Superior temporal gyrus (tissue), 1 donor: ENCODE results near the gene NELFA.
"Not testable (repeated sequence)": the region's sequence is repeated elsewhere in the genome, so short reads cannot be mapped to it uniquely, and the experiment has no call there.

Experiments
- DNase-seq: peaks from one replicate; pipeline ENCODE4 v3.0.0-alpha.2; 2016; ENCODE audit errors: extremely low spot score

Gene NELFA

DNA sequence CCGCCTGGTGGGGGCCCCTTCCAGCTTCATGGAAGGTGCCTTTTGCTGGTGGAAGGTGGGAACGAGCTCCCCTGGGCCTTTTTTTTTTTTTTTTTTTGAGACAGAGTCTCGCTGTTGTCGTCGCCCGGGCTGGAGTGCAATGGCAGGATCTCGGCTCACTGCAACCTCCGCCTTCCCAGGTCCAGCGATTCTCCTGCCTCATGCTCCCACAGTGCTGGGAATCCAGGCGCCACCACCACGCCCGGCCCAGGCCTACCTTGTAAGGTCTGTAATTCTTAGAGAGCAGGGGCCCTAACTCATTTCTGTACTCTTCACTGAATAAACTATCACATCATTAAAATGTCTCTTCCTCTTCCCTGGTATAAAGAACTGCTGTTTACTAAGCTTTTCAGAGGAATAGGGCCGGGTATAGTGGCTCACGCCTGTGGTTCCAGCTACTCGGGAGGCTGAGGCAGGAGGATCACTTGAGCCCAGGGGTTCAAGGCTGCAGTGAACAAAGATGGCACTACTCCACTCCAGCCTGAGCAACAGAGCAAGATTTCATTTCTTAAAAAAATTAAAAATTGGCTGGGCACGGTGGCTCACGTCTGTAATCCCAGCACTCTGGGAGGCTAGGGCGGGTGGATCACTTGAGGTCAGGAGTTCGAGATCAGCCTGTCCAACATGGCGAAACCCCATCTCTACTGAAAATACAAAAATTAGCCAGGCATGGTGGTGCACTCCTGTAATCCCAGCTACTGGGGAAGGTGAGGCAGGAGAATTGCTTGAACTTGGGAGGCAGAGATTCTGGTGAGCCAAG, 14.9 kb downstream of the NELFA start:
- not testable (repeated sequence) for DNase-seq

DNA sequence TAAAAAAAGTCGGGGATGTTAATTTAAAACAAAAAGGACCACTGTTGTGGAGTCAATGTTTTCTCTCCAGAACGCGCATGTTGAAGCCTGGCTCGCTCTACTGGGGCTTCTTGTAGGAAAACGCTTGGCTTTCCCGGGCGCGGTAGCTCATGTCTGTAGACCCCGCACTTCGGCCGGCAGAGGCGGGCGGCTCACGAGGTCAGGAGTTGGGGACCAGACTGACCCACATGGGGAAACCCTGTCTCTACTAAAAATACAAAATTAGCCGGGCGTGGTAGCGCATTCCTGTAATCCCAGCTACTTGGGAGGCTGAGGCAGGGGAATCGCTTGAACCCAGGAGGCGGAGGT, 15.6 kb downstream of the NELFA start:
- DNase-seq: no peak

DNA sequence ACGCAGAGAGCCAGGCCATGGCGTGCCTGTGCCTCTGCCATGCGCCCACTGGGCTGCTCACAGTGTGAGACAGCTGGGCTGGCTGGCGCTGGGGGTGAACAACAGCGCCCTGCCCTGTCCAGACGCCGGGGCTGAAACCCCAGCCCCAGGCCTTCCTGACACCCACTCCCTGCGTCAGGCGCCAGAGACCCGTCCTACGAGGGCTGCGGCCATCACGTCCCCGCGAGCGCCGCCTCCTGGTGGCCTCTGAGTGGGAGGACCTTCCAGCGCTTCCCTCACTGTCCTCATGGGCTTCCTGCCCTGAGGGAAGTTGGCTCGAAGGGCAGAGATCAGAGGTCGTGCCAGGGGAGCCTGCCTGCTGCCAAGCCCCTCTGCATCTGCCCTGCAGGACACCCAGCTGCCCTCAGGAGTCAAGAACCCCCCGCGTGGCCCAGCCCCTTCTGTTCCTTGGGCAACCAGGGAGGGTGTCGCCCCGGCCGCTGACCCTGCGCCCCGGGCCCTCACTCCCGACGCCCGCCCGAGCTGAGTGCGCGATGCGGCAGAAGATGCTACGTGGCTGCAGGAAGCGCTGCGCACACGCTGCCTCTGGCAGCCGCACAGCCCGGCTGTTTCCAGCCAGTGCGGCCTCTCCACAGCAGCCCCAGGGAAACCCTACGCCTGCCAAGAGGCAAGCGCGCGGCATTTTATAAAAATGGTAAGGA, 16.2 kb downstream of the NELFA start:
- no peak for DNase-seq

DNA sequence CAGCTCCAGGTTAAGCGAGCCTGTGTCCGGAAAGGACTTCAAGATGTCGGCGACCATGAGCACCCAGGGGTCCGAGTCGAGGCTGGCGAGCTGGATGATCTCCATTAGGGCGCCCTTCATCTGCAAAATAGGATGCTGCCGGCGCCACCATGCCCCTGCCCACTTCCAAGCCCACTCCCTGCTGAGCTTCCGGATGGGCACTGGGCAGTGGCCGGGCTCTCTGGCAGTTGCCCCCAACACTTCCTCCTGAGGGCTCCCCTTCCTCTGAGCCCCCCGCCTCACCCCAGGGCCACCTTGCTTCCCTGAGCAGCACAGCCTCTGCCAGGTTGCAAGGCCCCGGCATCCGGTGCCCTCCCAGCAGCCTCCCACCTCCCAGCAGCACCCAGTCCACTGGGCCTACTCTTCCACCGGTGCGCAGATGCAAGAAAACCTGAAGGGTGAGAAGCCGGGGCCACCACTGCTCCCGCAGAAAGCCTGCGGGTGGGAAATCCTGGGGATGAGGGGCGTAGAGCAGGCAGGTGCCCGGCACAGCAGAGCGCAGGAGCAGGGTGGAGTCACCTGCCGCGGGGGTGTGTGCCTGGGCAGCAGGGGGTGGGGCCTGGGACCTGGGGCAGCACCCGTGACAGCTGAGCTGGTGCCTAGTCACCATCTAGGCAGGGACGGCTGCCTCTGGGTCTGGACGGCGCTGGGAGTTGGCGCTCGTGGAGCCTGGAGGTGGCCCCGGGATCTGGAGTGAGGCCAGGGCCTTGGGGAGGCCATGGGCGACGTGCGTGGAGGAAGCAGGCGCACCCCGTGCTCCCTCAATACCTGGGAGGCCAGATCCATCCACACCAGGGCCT, 17.0 kb downstream of the NELFA start:
- DNase-seq: no peak

DNA sequence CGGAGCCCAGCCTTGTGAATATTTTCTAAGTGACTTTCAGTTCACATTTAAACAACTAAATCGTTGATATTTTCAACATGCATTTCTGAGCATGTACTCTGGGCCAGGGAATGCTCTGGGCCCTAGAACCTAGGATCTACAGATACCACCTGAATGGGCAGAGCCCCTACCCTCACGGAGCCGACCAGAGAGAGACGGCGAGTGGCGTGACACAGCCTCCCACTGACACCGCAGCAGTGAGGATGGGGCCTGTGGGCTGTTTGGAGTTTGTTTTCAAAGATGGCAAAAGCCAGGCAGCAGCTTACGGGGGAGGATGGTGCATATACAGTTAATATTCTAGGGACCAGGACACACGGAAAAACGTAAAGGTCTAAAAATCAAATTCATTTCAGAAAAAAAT, 17.7 kb downstream of the NELFA start:
- no peak for DNase-seq

DNA sequence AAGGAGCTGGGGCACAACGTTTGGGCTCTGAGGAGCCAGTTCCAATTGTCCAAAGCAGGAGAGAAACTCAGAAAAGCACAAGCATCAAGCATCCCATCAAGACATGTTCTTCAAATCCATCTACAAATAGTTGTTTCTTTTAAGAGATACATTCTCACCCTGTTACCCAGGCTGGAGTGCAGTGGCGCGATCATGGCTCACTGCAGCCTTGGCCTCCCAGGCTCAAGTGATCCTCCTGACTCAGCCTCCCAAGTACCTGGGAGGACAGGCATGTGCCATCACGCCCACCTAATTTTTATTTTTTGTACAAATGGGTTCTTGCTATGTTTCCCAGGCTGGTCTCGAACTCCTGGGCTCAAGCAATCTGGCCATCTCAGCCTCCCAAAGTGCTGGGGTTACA, 18.1 kb downstream of the NELFA start:
- no peak for DNase-seq

DNA sequence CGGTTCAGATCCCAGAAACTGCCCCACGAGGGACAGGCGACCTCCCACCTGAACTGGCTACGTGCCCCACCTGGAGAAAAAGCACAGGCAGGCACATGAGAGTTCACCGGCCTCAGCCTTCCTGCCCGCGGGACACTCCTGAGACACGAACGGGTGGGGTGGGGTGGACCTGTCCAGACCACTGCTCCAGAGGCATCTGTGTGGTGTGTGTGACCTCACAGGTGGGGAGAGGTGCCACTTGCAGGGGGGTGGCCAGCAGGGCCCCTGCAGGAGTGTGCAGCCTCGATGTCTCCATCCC, 18.5 kb downstream of the NELFA start:
- DNase-seq: no peak

DNA sequence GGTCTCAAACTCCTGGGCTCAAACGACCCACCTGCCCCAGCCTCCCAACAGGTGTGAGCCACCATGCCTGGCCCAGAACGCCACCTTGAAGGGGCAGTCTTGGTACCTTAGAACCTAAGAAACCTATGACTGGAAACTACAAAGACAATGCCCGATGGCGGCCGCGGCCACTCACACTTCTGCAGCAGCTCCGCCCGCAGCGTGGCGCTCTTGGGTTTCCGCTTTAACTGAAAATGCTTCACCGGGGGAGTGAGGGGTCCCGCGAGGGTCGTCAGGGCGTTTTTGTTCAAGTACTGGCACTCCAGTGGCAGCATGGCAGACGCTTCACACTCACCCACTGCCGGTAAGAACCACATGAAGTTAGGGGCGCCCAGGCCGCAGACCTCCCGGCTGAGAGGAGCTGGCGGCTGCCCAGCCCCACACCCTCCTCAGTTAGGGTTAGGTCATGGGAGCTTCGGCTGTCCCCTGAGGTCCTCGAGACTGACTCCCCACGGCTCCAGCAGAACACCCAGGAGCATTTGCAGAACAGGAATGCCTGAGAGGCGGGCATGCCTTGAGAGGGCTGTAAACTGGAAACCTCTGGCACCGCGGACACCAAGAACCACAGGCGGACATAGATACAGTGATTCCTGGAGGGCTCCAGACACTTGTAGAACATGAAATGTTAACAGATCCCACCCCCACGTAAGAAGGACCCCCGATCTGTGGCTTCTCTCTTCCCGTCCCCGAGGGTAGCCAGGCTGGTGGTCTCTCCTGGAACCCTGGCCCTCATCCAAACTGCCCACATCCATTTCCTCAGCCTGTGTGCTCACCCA, 19.0 kb downstream of the NELFA start:
- DNase-seq: no peak

DNA sequence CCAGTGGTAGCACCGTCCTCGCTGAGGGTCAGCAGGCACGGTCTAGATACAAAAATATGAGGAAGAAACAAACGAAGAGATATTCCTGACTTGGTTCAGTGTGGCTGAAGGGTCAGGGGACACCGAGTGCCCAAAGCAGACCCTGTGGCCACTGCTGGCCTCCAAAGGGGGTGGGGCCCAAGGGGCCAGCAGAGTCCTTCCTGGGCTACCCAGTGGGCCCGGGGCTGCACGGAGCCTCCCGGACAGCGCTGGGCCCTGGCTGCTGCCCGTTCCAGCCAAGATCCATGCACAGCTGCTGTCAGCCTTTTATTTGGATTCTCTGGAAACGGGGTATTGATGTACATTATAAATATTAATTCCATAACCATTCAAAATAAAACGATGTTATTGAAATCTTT, 20.4 kb downstream of the NELFA start:
- no peak for DNase-seq

DNA sequence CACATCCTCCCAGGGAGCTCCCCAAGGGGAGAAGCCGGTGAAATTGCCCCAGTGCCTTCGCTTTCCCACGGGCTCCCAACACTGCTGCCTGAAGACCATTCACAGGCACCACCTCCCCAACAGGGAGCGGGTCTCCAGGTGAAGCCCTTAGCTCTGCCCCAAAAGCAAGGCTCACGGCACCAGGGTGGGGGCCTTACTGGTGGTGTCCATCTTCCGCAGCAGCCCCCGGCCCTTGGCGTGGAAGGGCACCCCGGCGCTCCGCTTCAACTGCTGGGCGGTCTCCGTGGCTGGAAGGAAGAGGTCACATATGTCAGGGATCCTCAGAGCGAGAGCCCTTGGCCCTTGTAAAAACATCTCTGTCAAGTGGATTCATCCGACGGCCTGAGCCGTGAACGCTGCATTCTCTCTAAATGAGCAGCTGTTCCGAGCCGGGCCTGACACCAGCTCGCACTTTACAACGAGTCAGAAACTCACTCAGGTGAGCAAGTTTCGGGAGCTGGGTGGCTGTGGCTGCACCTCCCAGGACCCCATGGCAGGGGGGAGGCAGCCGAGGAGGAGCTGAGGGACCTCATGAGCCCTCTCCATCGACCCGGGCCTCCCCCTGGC, 20.9 kb downstream of the NELFA start:
- DNase-seq: no peak

DNA sequence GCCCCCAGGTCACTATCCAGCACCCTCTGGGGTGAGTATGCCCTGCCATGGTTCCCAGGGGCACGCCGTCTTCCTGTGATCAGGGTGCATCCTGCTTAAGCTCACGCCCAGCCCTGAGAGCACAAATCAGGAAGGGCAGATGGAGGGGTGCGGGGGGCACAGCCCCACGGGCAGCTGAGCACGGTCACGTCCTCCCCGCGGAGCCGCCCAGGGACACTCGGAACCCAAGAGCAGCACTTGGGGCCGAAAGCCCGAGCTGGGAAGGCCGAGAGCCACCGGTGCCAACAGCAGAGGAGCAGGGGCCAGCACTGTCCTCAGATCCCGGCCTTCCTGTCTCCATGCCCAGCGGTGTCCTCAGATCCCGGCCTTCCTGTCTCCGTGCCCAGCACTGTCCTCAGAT, 21.5 kb downstream of the NELFA start:
- no peak for DNase-seq

DNA sequence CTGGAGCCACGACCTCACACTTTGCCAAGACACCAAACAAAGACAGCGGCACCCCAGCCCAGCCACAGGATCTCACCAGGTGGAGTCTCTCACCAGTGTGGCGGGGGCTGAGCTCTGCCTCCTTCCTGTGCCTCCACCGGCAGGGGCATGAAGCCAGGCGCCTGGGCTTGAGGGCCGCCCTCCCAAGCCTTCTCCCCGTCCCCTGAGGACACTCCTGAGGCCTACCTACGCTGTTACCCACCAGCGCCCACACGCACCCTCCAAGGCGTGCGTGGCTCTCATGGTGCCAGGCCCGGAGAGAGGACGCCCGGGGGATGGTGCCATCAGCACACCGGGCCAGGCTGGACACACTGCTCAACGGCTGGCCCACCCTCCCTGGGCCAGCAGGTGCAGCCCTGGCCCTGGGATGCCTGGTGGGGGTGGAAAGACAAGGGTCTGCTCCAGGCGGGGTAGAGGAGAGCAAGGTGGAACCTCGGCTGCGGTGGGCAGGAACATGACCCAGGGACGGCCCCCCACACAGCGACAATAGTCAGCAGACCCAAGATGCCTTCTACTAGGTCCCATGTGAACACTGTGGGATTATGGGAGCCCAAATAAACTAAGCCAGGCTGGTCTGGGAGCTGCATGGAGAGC, 22.1 kb downstream of the NELFA start:
- no peak for DNase-seq

DNA sequence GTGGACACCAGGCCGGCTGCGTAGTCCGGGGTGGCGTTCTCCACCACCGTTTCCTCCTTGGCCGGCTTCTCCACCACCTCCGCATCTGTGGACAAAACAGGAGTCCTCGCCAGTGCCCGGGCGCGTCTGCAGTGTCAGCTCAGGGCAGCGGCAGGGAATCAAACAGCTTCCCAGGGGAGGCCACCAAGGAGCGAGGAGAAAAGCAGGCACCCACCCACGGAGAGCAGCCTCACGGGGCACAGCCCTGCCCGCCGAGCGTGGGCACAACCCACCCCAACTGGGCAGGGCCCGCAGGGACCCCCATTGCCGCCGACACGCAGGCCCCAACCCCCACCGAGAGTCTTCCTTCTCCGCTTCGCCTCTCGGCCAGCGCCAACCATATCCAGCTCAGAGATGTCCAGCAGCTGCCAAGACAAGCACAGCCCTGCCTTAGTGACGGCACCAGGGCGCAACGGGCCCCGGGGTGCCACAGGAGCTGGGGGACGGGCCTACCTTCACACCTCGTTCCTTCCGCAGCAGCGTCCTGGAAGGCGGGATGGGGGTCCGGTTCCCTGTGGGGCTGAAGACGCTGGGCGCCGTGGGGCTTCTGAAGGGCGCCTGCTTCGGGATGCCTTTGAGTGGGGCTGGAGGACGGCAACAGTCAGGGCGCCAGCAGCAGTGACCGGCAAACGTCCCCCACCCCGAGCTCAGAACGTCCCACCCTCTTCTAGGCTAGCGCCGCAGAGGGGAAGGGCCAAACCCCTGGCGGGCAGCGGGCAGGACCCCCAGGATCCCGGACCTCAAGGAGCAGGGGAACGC, 22.8 kb downstream of the NELFA start:
- no peak for DNase-seq

DNA sequence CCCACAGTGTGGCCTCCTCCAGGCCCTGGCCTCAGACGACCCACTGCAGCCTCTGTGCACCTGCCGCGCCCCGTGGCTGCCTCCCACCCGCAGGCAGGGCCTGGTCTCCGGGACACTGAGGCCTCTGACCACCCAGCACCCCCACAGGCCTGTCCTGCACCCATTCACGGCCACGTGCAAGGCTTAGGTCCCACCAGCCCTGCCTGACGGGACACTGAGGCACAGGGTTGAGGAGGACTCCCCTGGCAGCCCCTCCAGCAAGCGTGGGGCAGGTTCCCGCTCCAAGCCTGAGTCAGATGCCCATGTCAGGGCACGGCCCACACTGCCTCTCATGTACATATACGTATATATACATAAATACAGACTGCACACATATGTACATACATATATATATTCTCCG, 23.5 kb downstream of the NELFA start:
- DNase-seq: no peak

DNA sequence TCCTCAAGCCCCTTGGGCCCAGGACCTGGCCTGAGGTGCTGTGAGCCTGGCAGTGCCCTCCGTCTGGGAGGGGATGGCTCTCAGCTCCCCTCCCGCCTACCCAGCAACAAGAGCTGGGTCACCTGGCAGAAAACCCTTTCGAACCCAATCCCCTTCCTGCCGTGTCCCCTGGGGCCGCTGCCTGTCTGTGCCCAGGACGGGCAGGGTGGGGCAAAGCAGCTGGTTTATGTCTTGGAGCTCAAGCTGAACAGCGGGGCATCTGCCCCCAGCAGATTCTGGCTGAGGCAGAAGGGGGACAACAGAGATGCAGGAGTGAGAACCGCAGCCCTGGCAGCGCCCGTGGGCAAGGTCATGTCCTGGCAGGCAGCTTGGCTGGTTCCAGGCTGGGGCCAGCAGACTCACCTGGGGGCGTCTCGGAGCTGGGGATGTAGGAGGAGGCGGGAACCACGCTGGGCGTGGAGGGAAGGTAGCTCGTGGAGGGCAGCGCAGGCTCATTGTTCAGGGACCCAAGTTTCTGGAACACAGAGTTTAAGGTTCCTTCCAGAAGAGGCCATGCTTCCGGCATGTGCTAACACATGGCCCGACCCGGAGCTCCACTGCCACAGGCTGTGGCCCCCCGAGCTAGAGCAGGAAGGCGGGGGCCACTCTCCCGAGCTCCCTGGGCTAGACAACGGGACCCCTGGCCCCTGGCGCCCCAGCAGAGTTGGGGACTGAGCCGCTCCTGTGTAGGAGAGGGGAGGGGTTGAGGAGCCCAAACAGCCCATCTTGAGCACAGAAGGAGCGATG, 24.2 kb downstream of the NELFA start:
- DNase-seq: no peak

DNA sequence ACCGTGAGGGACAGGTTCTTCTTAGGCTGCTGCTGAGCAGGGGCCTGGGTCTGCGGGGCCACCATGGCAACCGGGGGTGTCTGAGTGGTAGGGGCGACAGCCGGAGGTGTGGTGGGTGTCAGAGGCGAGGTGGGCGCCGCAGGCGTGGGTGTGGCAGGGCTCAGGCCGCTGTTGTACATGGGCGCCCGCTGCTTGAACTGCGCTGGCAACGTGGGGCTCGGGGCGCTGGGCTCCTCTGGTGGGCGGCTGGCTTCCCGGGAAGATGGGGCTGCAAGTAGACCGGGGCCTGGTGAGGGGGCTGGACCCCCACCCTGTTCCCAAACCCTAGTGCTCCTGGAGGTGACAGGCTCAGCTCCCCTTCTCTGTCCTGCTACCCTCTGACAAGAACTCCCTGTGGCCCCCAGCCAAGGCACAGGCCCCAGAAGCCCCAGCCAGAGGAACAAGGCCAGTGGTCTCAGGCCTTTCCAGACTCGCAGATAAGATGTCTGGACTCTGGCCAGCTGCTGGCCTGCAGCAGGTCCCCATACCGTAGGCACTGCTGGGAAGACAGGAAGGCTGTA, 24.8 kb downstream of the NELFA start:
- DNase-seq: no peak

DNA sequence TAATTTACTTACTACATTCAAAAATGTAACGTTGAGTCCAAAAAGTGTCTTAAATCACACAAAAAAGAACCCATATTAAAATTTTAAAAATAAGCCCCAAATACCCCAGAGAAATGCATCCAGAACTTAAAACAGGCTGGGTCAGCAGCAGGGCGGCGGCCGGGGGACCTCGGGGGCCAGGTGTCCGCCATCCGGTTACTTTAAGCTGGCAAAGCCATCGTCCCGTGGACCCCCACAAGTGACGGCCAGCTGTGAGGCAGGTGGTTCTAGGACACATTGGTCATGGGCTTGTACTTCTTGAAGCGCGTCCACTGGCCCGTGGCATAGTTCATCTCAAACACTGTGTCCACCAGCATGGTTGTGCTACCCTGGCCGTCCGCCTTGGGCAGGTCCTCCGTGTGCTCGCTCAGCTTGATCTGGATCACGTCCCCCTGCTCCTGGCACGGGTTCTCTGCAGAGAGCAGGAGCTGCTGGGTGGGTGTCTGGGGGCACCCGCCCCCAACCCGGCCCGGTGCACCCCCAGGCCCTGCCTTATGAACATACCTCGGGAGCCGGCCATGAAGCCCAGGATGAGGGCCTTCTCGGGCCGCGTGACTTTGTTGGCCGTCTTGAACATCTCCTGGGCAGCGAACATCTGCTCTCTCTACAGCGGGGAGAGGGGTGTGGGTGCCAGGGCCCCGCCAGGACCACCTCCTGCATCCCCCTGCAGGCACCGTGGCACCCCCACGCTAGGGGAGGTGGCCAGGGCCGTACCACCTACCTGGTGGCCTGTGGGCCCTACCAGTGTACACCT, 25.5 kb downstream of the NELFA start:
- no peak for DNase-seq
